ENCODE results near the gene UBC. TPM values are rescaled to one million over a fixed set of nuclear protein-coding genes. Genes with fewer than 3 reads are reported as not detected.

Gene UBC
- total and polyA plus RNA-seq, 9 of the 15 experiments (the other 6 are each of a cell fraction or from before 2014, with no cell fraction given): 533 to 1,153 (median 813) TPM

GRCh38 chr12:124865728-124866127 lies 48.7 kb downstream of the UBC start:
- intact Hi-C loops (cut with micrococcal nuclease): no loop called here
- H3K36me3 ChIP-seq (ENCODE audit: control insufficient read depth, insufficient read depth, low read length): peaks cover 15% of the 10 kb centered on the region; the same call in 2 of the 3 replicates

More at GRCh38 chr12:124865728-124866127, 48.7 kb downstream of the UBC start:
- Histone ChIP-seq H3K9me1 (ENCODE audit: control insufficient read depth, insufficient read depth, low read length) (no peaks in the 10 kb centered on the region), H3K4me3 (no peak overlapping the region), H3K9me3 (replicated peaks; ENCODE audit: control insufficient read depth, insufficient read depth, low read depth, low read length) (no peaks in the 10 kb centered on the region), H3K79me2 (ENCODE audit: control insufficient read depth, insufficient read depth, low read length) (peaks cover 34% of the 10 kb centered on the region), H4K20me1 (replicated peaks; ENCODE audit: control insufficient read depth, insufficient read depth, low read length) (peaks cover 10% of the 10 kb centered on the region; the same call in 1 of the 2 replicates), H3K4me1 (replicated peaks in 1 of 2; ENCODE audit: control insufficient read depth in 2 of 2, insufficient read depth in 2 of 2, low read length in 2 of 2) (peaks cover 57 to 60% of the 10 kb centered on the region in 2 experiments), H2AFZ (ENCODE audit: low read depth, low read length) (peak overlapping the region; percentile 18; the same call in 1 of the 2 replicates), H3K27me3 (ENCODE audit: control insufficient read depth in 2 of 2, insufficient read depth in 2 of 2, low read length in 2 of 2) (no peaks in the 10 kb centered on the region), H3K4me2 (ENCODE audit: insufficient read depth, low read length) (no peak overlapping the region), H3K9ac (ENCODE audit: insufficient read depth in 1 of 2, low read depth in 2 of 2, low read length in 2 of 2) (peak overlapping the region in 1 of 2 experiments; percentile 50; a peak in 1 of 4 replicates), H3K27ac (ENCODE audit: extremely low read depth, low read depth, low read length) (no peak overlapping the region)
- ChIA-PET CTCF (ENCODE audit: low intra/inter-chr PET ratio) (no interaction called here), POLR2A (interaction anchor here (0.7 kb wide), 1 partner anchor 9 kb away, joined by 4 read pairs; no protein-coding TSS in a partner anchor)
- no peak for ATAC-seq
- 0 out of 2 replicates have a peak, but pooled peaks have one; percentile 4 for TF ChIP-seq ZNF592 (IDR thresholded peaks at IDR 0.05)
- TF ChIP-seq ZNF511 (CRISPR knock-in tag; IDR thresholded peaks at IDR 0.05): no peak
- no peak for DNase-seq (ENCODE audit: extremely low read depth in 1 of 4, low spot score in 3 of 4)
- WGBS (ENCODE audit: insufficient coverage, low coverage, missing lambda C conversion rate): 71% methylated on average over 6 of the region's 7 CpGs
- FAIRE-seq: no peak
- in situ Hi-C loops (cut with MboI): no loop called here
- no TSS peak for BruUV-seq (replicated peaks)

Data from K562 (cell line).